Measurements from ENCODE around the gene ANXA5.

GRCh38 chr4:121706595-121707021 is 9.8 kb upstream of the ANXA5 start:
- TF ChIP-seq CEBPB (IDR thresholded peaks at IDR 0.05) (no peak), NFIC (IDR thresholded peaks at IDR 0.05) (no peak), YY1 (IDR thresholded peaks at IDR 0.05; ENCODE audit: low read depth) (no peak), TEAD4 (IDR thresholded peaks at IDR 0.05) (no peak), REST (IDR thresholded peaks at IDR 0.05; ENCODE audit: low read depth) (no peak), EP300 (IDR thresholded peaks at IDR 0.05; ENCODE audit: borderline replicate concordance) (no peak), TAF1 (IDR thresholded peaks at IDR 0.05; ENCODE audit: low read depth) (no peak), EGR1 (IDR thresholded peaks at IDR 0.05) (no peak), TCF12 (IDR thresholded peaks at IDR 0.05; ENCODE audit: low read depth) (no peak), RAD21 (IDR thresholded peaks at IDR 0.05; ENCODE audit: low read depth) (no peak), USF1 (IDR thresholded peaks at IDR 0.05) (no peak), ZBTB7A (IDR thresholded peaks at IDR 0.05; ENCODE audit: low read depth) (no peak), CREB1 (IDR thresholded peaks at IDR 0.05; ENCODE audit: low read depth) (no peak)
- TF ChIP-seq, protein P1, sequence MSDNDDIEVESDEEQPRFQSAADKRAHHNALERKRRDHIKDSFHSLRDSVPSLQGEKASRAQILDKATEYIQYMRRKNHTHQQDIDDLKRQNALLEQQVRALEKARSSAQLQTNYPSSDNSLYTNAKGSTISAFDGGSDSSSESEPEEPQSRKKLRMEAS (IDR thresholded peaks at IDR 0.05): no peak

Measured in Ishikawa (cell line).